ENCODE data around the gene RNF14.
"Not testable (repeated sequence)": the region's sequence is repeated elsewhere in the genome, so short reads cannot be mapped to it uniquely, and the experiment has no call there.

RNF14 gene

GRCh38 chr5:141968914-141969608 lies at the start of gene RNF14:
Gene RNF14, plus strand, starts transcription at chr5:141969105. Its CDS starts 4,484 bp downstream, at chr5:141973589.
- peak; percentile 93 for DNase-seq

GRCh38 chr5:141919218-141920119 lies 49.4 kb upstream of the RNF14 start:
- DNase-seq: no peak

- DNase-seq: no peak
Observed at GRCh38 chr5:141920771-141921170, 48.1 kb upstream of the RNF14 start.

- not testable (repeated sequence) for DNase-seq
Observed at GRCh38 chr5:141922827-141923447, 46.0 kb upstream of the RNF14 start.

- DNase-seq: peak; percentile 92
Observed at GRCh38 chr5:141923448-141924313, 45.2 kb upstream of the RNF14 start, which contains the start of gene DELE1. Gene DELE1, plus strand, starts transcription at chr5:141923871. Its CDS starts 71 bp downstream, at chr5:141923942.

GRCh38 chr5:141926434-141926833 lies 42.5 kb upstream of the RNF14 start:
- DNase-seq: no peak

GRCh38 chr5:141928051-141928450 lies 40.9 kb upstream of the RNF14 start:
- DNase-seq: no peak

- DNase-seq: no peak
Observed at GRCh38 chr5:141929398-141930058, 39.4 kb upstream of the RNF14 start.

- no peak for DNase-seq
Observed at GRCh38 chr5:141931694-141932093, 37.2 kb upstream of the RNF14 start.

- no peak for DNase-seq
Observed at GRCh38 chr5:141933151-141933550, 35.8 kb upstream of the RNF14 start.

GRCh38 chr5:141934099-141934844 lies 34.6 kb upstream of the RNF14 start:
- DNase-seq: no peak

GRCh38 chr5:141935538-141935937 lies 33.4 kb upstream of the RNF14 start:
- no peak for DNase-seq

- DNase-seq: no peak
Observed at GRCh38 chr5:141940695-141941271, 28.1 kb upstream of the RNF14 start.

- no peak for DNase-seq
Observed at GRCh38 chr5:141941307-141941706, 27.6 kb upstream of the RNF14 start.

- no peak for DNase-seq
Observed at GRCh38 chr5:141941779-141942178, 27.1 kb upstream of the RNF14 start.

GRCh38 chr5:141942185-141942857 lies 26.6 kb upstream of the RNF14 start:
- DNase-seq: no peak

GRCh38 chr5:141944076-141944475 lies 24.8 kb upstream of the RNF14 start:
- DNase-seq: no peak

GRCh38 chr5:141945511-141946051 lies 23.3 kb upstream of the RNF14 start:
- DNase-seq: no peak

GRCh38 chr5:141947316-141947715 lies 21.6 kb upstream of the RNF14 start:
- DNase-seq: no peak

- no peak for DNase-seq
Observed at GRCh38 chr5:141948812-141949211, 20.1 kb upstream of the RNF14 start.

Data from fibroblast of upper back skin (primary cell).